D721Med (cell line): ENCODE data around the gene P2RY14.

Source experiments
- DNase-seq: peaks from one replicate; pipeline ENCODE4 v3.0.0; 2011; ENCODE audit warnings: low spot score; ENCODE audit not compliant: insufficient read length
- FAIRE-seq: peaks from 2 replicates; lab custom pipeline; 2011; peaks lifted over from hg19 to GRCh38; lab: Jason Lieb, UNC
- TF ChIP-seq, protein P1 (sequence below): IDR thresholded peaks from 2 replicates; pipeline ENCODE4 v1.5.1; 2012; ENCODE audit warnings: mild to moderate bottlenecking, control low read depth; ENCODE audit not compliant: insufficient read depth; ENCODE audit errors: missing control alignments

The P2RY14 gene

DNA sequence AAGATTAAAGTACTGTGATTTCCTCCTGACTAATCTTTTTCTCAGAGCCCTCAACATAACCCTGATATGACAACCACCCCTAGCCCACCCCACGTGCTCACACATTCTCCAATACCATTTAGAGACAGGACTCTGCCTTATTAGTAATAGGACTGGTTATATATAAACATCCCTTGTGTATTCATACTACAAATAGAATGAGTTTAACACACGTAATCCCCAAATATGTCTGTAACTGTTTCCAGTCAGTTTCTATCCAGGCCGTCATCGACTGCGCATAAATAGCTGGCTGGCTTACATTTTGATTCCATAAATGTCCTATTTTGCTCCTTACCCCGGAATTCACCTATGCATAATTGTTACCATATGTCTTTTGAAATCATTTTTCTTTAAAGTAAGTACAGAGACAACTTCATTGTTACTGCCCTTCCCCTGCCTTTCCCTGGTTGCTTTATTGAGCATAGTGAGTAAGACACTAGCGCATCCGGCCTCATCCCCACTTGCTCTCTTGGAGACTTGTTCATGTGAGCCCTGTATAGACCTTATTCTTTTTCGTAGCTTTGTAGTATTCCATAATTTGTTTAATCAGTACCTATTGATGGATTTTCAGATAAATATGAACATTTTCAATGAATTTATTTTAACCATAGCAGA is 3.5 kb upstream of the P2RY14 start:
- DNase-seq (no peak), FAIRE-seq (no peak)

DNA sequence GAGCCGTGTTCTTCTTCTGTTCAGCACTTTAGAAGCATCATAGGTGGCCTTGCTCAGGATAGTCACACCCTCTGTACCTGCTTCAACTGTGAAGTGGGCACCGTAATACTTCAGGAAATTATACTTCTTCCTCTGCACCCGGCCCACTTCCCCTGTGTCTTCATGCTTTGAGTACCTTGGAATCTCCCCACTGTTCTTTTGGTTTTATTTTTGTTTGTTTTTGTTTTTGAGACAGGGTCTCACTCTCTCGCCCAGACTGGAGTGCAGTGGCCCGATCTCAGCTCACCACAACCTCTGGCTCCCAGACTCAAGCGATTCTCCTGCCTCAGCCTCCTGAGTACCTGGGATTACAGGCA is 1.7 kb downstream of the P2RY14 start:
- TF ChIP-seq, protein P1, sequence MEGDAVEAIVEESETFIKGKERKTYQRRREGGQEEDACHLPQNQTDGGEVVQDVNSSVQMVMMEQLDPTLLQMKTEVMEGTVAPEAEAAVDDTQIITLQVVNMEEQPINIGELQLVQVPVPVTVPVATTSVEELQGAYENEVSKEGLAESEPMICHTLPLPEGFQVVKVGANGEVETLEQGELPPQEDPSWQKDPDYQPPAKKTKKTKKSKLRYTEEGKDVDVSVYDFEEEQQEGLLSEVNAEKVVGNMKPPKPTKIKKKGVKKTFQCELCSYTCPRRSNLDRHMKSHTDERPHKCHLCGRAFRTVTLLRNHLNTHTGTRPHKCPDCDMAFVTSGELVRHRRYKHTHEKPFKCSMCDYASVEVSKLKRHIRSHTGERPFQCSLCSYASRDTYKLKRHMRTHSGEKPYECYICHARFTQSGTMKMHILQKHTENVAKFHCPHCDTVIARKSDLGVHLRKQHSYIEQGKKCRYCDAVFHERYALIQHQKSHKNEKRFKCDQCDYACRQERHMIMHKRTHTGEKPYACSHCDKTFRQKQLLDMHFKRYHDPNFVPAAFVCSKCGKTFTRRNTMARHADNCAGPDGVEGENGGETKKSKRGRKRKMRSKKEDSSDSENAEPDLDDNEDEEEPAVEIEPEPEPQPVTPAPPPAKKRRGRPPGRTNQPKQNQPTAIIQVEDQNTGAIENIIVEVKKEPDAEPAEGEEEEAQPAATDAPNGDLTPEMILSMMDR = no peak
- FAIRE-seq (no peak), DNase-seq (no peak)

More for the DNA sequence above, 3.5 kb upstream of the P2RY14 start:
- TF ChIP-seq, protein P1 = no peak

DNA sequence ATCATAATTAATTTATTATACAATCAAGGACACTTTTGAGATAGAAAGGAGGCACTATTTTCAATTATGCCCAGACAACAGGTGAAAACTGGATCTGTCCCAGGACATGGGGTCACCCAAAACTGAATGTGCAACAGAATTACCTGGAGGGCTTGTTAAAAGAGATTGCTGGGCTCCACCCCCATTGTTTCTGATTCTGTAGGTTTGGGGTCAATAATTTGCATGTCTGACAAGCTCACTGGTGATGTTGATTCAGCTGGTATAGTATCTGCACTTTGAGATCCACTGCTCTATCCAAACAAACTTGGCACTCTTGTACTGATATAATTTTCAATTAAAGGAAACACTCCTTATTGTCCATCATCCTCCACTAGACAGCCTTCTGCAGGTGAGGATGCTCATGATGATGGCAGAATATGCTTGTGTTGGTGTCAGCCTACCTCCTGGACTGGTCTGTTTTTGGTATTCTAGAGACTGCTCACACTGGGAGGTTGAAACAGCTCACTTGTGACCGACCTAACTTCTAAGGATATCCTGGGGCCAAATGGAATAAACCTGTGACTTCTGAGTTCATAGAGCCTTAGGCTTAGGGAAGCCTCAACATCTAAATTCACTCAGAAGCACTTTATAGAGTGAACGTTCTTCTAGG is 2.2 kb downstream of the P2RY14 start:
- TF ChIP-seq, protein P1 = no peak
- no peak for DNase-seq
- no peak for FAIRE-seq

DNA sequence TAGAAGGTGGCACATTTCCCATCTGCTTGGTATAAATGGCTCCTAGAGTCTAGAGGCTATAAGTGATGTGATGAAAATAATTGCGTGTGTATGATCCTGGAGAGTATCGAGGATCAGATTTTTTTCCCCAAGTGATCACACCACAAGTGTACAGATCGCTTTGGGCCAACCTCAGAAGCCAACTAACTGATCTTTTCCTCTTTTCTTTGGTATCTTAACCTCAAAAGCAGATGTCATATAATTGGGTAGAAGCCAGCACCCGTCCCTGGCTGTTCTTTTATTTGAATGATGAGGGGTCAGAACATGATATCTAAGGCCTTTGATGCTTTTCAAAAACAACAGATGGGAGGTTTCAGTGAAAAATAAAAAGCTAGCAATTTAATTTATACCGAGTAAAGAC is 3.3 kb downstream of the P2RY14 start:
- TF ChIP-seq, protein P1 = no peak
- DNase-seq (no peak), FAIRE-seq (no peak)

DNA sequence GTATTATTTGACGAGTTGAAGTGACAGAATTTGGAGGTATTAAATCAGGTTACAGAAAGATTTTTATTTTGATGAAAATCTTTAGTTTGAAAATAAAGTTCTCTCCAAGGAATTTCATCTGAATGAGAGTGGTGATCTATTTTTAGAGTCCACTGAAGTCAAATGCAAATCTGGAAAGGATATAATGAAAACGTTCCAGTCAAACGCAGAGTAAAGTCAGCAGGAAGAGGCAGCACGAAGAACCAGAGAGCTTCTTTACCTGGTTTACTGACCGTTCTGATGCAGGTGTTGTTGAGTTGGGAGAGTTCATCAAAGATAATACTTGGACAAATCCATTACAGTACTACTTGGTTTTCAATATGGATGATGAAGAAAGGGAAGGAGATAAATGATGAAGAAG is 8.7 kb downstream of the P2RY14 start:
- no peak for FAIRE-seq
- DNase-seq = no peak
- TF ChIP-seq, protein P1 = no peak

DNA sequence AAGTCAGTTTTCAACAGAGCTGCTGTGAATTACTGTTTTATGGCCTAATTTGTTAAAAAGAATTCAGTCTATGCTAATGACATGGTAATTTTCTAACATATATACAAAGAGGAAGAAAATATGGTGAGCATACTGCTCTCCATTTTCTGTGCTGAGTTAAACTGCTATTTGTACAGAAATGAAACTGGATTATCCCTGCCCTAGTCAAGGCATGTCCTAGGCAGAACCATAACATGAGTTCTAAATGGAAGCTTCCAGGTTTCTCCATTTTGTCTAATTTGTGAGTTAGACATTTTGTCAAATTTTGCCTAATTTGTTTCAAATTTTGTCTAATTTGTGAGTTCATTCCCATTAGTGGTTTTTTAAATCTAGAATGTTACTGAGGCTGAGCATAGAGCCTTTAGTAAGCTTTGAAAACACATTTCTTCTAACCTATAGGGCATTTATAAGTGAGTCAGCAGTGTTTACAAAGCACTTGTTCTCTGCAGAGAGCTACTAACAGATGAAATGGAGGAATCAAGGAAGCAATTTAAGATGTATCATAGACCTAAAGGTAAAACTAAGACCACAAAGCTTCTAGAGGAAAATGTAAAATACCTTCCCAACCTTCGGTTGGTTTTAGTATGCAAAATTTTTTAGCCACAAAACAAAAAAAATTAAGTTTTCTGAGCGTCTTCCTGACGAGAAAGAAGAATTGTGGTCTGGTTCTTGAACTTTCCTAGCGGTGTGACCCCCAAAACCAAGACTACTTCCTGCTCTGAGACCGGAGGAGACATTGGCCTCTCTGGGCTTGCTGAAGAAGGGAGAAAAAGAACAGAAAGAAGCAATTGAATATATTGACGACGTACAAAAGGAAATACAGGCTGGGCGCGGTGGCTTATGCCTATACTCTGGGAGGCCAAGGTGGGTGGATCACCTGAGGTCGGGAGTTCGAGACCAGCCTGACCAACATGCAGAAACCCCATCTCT is 9.8 kb downstream of the P2RY14 start:
- no peak for FAIRE-seq
- TF ChIP-seq, protein P1 = no peak
- no peak for DNase-seq
